Daoy (cell line): Measurements from ENCODE around the gene CIC. TPM values are rescaled to one million over a fixed set of nuclear protein-coding genes. Genes with fewer than 3 reads are reported as not detected.
"Not testable (repeated sequence)": the region's sequence is repeated elsewhere in the genome, so short reads cannot be mapped to it uniquely, and the experiment has no call there.

ENCODE experiments used
- DNase-seq: peaks from one replicate; pipeline ENCODE4 v3.0.0-alpha.2; 2015; ENCODE audit warnings: low read depth
- total RNA-seq: library from RNA; depleted of rRNA; stranded (reverse); fragments of >200 nt; shearing (Covaris generic); gene quantifications from 2 replicates; pipeline ENCODE4 v1.2.3, GENCODE V29; 2014

Gene CIC
- total RNA-seq, 1 experiment from 2014 or later, result 17.4 TPM

DNA sequence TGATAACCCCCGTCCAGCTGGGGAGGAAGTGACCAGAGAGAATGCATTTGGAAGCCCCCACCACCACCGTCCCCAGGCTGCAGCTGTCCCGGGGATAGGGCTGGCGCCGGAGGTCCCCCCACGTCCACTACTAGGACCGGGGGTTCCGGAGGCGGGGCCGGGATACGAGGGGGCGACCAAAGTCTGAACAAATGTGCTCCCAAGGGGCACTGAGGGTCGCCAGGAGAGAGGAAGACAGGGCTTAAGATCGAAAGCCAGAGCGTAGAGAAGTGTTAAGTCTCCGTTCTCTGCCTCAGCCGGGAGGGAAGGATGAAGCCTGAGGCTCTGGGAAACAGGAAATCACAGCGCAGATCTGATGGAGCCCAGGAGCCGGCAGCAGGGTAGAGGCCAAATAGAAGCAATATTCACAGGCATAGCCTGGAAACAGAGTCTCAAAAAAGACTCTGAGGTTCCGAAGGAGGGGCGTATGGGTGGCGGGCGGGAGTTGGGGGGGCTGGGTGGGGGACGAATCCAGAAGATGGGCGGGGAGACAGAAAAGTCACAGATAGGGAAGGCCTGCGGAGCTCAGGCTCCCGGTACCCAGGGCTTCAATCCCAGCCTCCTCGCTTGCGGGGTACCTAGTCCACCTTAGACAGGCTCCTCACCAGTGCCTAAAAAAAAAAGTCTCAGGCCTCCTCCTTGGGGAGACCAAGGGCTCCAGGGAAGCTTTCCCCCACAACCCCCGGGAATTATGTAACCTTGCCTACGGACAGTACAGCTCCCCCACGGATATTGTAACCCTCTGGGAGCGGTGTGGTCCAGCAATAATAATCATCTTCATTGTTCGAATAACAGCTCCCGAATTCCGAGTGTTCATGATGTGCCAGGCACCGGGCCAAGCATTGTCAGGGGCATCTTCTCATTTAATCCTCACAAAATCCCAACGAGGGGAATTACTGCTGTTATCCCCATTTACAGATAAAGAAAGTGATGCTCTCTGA lies 13.0 kb upstream of the CIC start:
- peak; percentile 75 for DNase-seq

- not testable (repeated sequence) for DNase-seq
Observed at GRCh38 chr19:42257842-42258241, 11.2 kb upstream of the CIC start.

DNA sequence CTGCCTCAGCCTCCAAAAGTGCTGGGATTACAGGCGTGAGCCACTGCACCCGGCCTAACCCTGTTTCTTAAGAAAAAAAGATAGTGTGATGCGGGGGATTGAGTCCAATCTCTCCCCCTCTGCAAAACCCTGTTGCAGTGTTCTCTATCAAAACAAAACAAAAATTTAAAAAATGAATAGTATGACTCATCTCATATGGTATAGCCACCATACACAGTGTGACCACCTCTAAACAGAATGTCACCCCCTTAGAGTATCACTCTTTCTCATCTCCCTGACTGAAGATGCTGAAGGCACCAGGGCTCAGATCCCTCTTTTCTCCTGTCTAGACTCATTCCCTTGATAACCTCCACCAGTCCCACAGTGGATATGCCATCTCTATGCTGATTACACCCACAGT lies 7.3 kb upstream of the CIC start:
- no peak for DNase-seq

DNA sequence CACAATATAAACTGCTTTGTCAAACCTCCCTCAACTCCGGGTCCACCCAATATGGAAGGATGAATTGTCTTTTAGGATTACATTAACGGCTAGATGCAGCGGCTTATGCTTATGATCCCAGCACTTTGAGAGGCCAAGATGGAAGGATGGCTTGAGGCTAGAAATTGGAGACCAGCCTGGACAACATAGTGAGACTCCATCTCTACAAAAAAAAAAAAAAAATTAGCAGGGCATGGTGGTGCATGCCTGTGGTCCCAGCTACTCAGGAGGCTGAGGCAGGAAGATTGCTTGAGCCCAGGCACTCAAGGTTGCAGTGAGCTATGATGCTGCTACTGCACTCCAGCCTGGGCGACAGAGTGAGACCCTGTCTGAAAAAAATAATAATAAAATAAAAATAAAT lies 2.9 kb upstream of the CIC start:
- DNase-seq, result not testable (repeated sequence)

DNA sequence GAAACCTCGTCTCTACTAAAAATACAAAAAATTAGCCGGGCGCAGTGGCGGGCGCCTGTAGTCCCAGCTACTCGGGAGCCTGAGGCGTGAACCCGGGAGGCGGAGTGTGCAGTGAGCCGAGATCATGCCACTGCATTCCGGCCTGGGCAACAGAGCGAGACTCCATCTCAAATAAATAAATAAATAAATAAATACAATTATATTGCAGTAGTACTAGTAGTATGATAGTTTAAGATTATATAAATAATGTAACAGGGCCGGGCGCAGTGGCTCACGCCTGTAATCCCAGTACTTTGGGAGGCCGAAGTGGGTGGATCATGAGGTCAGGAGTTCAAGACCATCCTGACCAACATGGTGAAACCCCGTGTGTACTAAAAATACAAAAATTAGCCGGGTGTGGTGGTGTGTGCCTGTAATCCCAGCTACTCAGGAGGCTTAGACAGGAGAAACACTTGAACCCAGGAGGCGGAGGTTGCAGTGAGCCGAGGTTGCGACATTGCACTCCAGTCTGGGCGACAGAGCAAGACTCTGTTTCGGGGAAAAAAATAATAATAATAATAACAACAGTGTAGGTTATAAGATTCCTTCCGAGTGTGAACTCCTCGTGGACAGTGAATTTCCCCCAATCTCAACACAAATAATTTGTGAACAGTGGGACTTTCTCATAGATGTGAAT lies 2.0 kb upstream of the CIC start:
- not testable (repeated sequence) for DNase-seq

GRCh38 chr19:42267644-42268141 lies 1.4 kb upstream of the CIC start:
- DNase-seq, result no peak

DNA sequence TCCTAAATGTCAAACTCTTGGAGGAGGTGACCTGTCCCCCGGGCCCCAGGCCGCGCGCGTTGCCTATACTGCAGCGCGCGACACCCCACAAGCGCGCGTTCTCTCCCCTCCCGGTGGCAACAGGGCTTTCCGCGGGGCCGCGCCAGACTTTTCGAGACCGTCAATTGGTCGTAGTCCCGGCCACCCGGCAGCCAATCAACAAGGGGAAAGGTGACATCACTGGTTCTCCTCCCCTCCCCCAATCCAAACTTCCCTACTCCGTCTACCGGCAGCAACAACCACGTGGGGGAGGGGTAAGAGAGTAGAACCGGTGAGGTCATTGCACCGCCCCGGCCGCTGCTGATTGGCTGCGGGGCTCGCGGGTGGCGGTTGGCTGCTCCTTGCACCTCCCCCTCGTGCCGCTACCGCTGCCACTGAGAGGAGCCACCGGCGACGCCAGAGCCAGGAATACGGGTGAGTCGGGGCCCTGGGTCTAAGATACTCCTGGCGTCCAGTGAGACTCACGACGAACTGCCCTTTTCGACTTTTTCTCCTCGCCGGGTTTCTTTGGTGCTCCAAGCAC lies 829 bp upstream of the CIC start:
- peak; percentile 99 for DNase-seq

DNA sequence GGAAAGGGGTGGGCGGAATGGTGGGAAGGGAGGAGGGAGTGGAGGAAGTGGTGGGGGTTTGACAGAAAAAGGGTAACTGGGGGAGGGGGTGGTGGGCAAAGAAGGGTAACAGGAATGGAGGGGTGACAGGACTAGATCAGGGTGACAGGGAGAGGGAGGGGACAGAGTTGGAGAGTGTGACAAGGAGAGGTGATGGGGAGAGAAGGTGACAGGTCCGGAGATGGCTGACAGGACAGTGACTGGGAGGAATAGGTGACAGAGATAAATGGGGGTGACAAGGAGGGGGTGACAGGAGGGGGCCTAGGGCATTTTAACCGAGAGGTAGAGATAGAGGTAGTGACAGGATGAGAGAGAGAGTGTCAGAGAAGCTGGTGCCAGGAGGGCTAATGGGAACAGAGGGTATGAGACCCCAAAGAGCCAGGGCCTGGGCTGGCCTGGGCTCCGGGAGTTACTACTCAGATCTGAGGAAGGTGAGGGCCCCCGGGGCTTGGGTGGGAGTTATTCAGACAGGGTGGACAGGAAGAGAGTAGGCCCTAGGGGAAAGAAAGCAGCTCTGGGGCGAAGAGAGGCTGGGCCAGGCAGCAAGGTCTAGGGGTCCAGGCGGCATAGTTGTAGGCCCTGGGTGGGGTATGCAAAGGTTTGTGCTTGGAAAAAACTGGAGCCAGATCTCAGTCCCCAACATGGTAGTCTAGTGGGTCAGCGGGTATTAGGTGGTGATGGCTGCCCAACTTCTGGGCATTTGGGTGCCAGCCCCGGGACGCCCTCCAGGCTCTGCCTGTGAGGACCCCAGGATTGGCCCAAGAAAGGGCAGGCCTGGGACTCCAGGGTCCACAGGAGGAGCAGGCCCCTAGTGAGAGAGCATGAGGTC lies 660 bp downstream of the CIC start:
- no peak for DNase-seq

GRCh38 chr19:42270346-42271044 lies 1.4 kb downstream of the CIC start:
- DNase-seq, result peak; percentile 81

DNA sequence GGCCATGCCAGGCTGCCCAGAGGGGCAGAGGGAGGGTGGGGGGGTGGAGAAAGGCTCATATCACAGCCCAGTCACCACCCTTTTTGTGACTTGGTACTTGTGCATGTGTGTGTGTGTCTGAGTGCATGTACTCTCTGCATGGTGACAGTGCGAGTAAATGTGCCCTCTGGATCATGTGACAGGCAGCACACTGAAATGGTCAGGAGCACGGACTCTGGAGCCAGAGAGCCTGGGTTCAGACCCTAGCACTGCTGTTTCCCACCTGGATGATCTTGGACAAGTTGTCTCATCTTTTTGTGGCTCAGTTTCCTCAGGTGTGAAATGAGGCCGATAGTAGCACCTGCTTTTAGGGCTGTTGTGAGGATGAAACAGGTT lies 2.0 kb downstream of the CIC start:
- no peak for DNase-seq

- no peak for DNase-seq
Observed at GRCh38 chr19:42271861-42272534, 2.9 kb downstream of the CIC start.

DNA sequence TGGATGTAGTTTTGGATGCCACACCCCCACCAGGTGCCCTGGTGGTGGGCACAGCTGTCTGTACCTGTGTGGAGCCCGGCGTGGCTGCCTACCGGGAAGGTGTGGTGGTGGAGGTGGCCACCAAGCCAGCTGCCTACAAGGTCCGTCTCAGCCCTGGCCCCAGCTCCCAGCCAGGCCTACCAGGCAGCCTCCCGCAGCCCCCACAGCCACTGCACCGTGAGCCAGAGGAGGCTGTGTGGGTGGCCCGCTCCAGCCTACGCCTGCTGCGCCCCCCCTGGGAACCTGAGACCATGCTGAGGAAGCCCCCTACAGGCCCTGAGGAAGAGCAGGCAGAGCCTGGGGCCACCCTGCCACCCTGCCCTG lies 3.5 kb downstream of the CIC start:
- no peak for DNase-seq

DNA sequence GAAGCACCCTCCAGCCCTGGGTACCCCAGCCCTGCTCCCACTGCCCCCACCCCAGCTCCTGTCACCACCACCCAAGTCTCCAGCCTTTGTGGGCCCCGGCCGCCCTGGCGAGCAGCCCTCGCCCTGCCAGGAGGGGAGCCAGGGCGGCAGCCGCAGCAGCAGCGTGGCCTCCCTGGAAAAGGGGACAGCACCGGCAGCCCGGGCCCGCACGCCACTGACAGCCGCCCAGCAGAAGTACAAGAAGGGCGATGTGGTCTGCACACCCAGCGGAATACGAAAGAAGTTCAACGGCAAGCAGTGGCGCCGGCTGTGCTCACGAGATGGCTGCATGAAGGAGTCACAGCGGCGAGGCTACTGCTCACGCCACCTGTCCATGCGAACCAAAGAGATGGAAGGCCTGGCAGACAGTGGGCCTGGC lies 3.9 kb downstream of the CIC start:
- DNase-seq, result no peak

DNA sequence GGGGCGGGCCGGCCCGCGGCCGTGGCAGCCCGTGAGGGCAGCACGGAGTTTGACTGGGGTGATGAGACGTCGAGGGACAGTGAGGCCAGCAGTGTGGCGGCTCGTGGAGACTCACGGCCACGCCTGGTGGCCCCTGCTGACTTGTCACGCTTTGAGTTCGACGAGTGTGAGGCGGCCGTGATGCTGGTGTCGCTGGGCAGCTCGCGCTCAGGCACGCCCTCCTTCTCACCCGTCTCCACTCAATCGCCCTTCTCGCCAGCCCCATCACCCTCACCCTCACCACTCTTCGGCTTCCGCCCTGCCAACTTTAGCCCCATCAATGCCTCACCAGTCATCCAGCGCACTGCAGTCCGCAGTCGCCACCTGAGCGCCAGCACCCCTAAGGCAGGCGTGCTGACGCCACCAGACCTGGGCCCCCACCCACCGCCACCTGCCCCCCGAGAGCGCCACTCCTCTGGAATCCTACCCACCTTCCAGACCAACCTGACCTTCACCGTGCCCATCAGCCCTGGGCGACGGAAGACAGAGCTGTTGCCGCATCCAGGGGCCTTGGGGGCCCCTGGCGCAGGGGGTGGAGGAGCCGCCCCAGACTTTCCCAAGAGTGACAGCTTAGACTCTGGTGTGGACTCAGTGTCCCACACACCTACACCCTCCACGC lies 4.5 kb downstream of the CIC start:
- no peak for DNase-seq

DNA sequence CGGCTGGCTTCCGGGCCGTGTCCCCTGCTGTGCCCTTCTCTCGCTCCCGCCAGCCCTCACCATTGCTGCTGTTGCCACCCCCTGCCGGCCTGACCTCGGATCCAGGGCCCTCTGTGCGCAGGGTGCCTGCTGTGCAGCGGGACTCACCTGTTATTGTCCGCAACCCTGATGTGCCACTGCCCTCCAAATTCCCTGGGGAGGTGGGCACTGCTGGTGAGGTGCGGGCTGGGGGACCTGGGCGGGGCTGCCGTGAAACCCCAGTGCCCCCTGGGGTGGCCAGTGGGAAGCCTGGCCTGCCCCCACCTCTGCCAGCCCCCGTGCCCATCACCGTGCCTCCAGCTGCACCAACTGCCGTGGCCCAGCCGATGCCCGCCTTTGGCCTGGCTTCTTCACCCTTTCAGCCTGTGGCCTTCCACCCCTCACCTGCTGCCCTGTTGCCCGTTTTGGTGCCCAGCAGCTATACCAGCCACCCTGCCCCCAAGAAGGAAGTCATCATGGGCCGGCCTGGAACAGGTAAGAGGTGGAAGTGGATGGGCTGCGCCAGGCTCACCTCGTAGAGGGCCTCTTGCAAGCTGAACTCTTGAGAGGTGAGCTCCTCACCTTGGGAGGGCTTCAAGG lies 5.1 kb downstream of the CIC start:
- DNase-seq, result no peak

GRCh38 chr19:42275103-42275502 lies 6.1 kb downstream of the CIC start:
- DNase-seq, result no peak

DNA sequence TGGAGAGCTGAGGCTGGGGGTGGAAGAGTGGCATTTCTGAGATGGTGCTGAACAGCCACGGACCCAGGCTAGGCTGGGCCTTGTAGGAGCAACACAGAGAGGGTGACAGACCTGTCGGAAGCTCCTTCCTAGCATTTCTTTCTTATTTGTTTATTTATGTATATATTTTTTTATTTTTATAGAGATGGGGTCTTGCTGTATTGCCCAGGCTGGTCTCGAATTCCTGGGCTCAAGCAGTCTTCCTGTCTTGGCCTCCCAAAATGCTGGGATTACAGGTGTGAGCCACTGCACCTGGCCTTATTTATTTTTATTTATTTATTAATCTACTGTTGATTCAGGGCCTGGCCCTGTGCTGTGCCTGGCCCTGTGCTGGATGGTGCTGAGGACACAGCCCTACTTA lies 6.5 kb downstream of the CIC start:
- no peak for DNase-seq

- DNase-seq, result no peak
Observed at GRCh38 chr19:42276284-42276683, 7.2 kb downstream of the CIC start.

- peak; percentile 25 for DNase-seq
Observed at GRCh38 chr19:42276821-42277220, 7.8 kb downstream of the CIC start.
